ENCODE data around the gene IL10RB. TPM values are rescaled to one million over a fixed set of nuclear protein-coding genes. Genes with fewer than 3 reads are reported as not detected.

The IL10RB gene
- total and polyA plus RNA-seq, 2 experiments from 2014 or later = 27.1 to 29.2 TPM

DNA sequence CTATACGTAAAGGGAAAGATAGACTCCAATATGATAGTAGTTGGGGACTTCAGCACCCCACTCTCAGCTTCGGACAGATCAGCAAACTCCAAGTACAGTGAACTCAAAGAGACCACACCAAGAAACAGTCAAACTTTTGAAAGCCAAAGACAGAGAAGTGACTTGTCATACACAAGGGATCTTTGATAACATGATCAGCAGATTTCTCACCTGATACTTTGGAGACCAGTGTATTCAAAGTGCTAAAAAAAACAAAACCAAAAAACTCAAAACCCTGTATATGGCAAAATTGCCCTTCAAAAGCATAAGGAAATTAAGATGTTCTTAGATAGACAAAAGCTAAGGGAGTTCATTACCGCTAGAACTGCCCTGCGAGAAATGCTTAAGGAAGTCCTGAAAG, 68.0 kb downstream of the IL10RB start:
- Histone ChIP-seq H3K79me2 (peaks cover 76% of the 10 kb centered on the region), H3K9me2 (replicated peaks; ENCODE audit: insufficient read depth) (no peaks in the 10 kb centered on the region)
- TF ChIP-seq, protein P1, sequence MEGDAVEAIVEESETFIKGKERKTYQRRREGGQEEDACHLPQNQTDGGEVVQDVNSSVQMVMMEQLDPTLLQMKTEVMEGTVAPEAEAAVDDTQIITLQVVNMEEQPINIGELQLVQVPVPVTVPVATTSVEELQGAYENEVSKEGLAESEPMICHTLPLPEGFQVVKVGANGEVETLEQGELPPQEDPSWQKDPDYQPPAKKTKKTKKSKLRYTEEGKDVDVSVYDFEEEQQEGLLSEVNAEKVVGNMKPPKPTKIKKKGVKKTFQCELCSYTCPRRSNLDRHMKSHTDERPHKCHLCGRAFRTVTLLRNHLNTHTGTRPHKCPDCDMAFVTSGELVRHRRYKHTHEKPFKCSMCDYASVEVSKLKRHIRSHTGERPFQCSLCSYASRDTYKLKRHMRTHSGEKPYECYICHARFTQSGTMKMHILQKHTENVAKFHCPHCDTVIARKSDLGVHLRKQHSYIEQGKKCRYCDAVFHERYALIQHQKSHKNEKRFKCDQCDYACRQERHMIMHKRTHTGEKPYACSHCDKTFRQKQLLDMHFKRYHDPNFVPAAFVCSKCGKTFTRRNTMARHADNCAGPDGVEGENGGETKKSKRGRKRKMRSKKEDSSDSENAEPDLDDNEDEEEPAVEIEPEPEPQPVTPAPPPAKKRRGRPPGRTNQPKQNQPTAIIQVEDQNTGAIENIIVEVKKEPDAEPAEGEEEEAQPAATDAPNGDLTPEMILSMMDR (IDR thresholded peaks at IDR 0.05; ENCODE audit: poor library complexity) = no peak
- no peak for TF ChIP-seq EZH2 (IDR thresholded peaks at IDR 0.05; ENCODE audit: borderline replicate concordance)

DNA sequence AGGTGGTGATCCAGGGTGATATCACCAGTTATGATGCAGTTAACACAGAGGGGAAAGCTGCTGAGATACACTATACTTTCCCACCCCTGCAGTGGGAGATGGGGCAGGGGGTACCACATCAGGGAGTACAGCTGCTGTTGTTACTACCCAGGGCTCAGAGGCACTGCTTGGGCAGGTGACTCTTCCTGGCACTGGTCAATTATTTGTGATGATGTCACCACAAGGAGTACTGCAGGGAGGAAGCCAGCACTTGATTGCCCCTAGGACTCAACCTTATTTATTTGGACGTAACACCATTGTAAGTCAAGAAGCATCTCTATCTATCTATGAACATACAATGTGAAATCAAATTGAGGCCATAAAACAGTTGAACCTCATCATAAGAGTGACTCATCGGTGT, 68.7 kb downstream of the IL10RB start:
- Histone ChIP-seq H3K4me3 (no peak overlapping the region), H3K9me2 (replicated peaks; ENCODE audit: insufficient read depth) (no peaks in the 10 kb centered on the region), H3K9me3 (ENCODE audit: low read depth) (no peaks in the 10 kb centered on the region), H3K27me3 (no peaks in the 10 kb centered on the region), H2AFZ (no peak overlapping the region), H3K4me2 (no peak overlapping the region), H4K20me1 (ENCODE audit: insufficient read depth, poor library complexity, severe bottlenecking) (no peaks in the 10 kb centered on the region), H3K27ac (no peak overlapping the region), H3K36me3 (replicated peaks; ENCODE audit: insufficient read depth, low read depth) (no peaks in the 10 kb centered on the region), H3K4me1 (ENCODE audit: insufficient read depth) (no peaks in the 10 kb centered on the region), H3K79me2 (peaks cover 70% of the 10 kb centered on the region)
- no peak for DNase-seq (ENCODE audit: low spot score)
- TF ChIP-seq EZH2 (IDR thresholded peaks at IDR 0.05; ENCODE audit: borderline replicate concordance) (no peak), EZH2phosphoT487 (IDR thresholded peaks at IDR 0.05; ENCODE audit: low read depth, severe bottlenecking, unreplicated experiment) (no peak)
- TF ChIP-seq, protein P1 (IDR thresholded peaks at IDR 0.05; ENCODE audit: poor library complexity) = no peak
- 92% methylated on average over 2 of the region's 2 CpGs for WGBS (ENCODE audit: low lambda C conversion rate, missing lambda C conversion rate)

More for the DNA sequence above, 68.0 kb downstream of the IL10RB start:
- H3K9me3 ChIP-seq (ENCODE audit: low read depth) = no peaks in the 10 kb centered on the region
- H3K36me3 ChIP-seq (replicated peaks; ENCODE audit: insufficient read depth, low read depth) = no peaks in the 10 kb centered on the region
- WGBS (ENCODE audit: low lambda C conversion rate, missing lambda C conversion rate) = 74% methylated on average over 4 of the region's 4 CpGs
- DNase-seq (ENCODE audit: low spot score) = no peak
- no peak overlapping the region for H3K27ac ChIP-seq
- H2AFZ ChIP-seq = no peak overlapping the region
- no peaks in the 10 kb centered on the region for H4K20me1 ChIP-seq (ENCODE audit: insufficient read depth, poor library complexity, severe bottlenecking)
- H3K4me2 ChIP-seq = no peak overlapping the region
- no peaks in the 10 kb centered on the region for H3K4me1 ChIP-seq (ENCODE audit: insufficient read depth)
- H3K4me3 ChIP-seq = no peak overlapping the region
- H3K27me3 ChIP-seq = no peaks in the 10 kb centered on the region

DNA sequence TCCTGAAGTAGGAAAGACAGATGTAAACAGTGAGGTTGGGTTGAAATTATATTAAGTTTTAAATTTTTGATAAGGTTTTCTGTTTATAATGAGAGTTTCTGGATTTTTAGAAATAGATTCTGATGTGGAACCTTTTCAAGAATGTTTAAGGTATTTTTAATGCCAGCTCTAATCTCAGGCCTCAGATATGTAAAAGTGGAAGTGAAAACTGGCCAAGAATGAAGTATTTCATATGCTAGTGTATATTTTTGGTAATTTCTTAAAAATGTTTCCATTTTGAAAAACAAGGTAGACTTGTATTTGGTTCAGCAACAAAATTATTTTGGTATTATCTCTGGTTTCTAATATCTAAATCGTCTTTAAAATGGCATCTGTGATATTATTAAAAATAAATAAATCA, 73.0 kb downstream of the IL10RB start:
- no peaks in the 10 kb centered on the region for H4K20me1 ChIP-seq (ENCODE audit: insufficient read depth, poor library complexity, severe bottlenecking)
- H3K4me2 ChIP-seq = no peak overlapping the region
- no peak overlapping the region for H3K27ac ChIP-seq
- DNase-seq (ENCODE audit: low spot score) = no peak
- peaks cover 37% of the 10 kb centered on the region for H3K79me2 ChIP-seq
- no peaks in the 10 kb centered on the region for H3K4me1 ChIP-seq (ENCODE audit: insufficient read depth)
- 100% methylated on average over 1 of the region's 1 CpG for WGBS (ENCODE audit: low lambda C conversion rate, missing lambda C conversion rate)
- H2AFZ ChIP-seq = no peak overlapping the region
- no peaks in the 10 kb centered on the region for H3K27me3 ChIP-seq
- no peaks in the 10 kb centered on the region for H3K9me3 ChIP-seq (ENCODE audit: low read depth)
- H3K9me2 ChIP-seq (replicated peaks; ENCODE audit: insufficient read depth) = no peaks in the 10 kb centered on the region
- no peak overlapping the region for H3K4me3 ChIP-seq
- TF ChIP-seq, protein P1 (IDR thresholded peaks at IDR 0.05; ENCODE audit: poor library complexity) = no peak
- TF ChIP-seq EZH2phosphoT487 (IDR thresholded peaks at IDR 0.05; ENCODE audit: low read depth, severe bottlenecking, unreplicated experiment) (no peak), EZH2 (IDR thresholded peaks at IDR 0.05; ENCODE audit: borderline replicate concordance) (no peak)
- H3K36me3 ChIP-seq (replicated peaks; ENCODE audit: insufficient read depth, low read depth) = no peaks in the 10 kb centered on the region

DNA sequence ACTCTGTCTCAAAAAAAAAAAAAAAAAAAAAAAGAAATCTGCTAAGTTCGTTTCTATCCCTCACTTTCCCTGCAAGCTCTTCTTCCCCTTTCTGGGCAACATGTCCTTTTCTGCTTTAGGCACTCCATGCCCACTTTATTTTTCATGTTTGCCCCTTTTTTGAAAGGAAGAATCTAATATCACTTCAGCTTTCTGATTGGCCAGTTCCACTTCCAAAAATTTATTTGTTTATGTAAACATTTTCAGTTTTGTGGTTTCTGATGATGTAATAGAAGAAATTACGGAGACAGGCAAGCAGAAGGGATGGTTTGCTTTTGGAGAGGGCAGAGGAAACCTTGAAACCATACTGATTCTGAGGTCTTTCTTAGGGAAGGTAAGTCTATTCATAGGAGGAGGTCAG, 73.8 kb downstream of the IL10RB start:
- DNase-seq (ENCODE audit: low spot score) = no peak
- Histone ChIP-seq H2AFZ (no peak overlapping the region), H3K27me3 (no peaks in the 10 kb centered on the region), H3K9me2 (replicated peaks; ENCODE audit: insufficient read depth) (no peaks in the 10 kb centered on the region), H3K27ac (no peak overlapping the region), H3K36me3 (replicated peaks; ENCODE audit: insufficient read depth, low read depth) (no peaks in the 10 kb centered on the region), H3K4me2 (no peak overlapping the region), H3K79me2 (peaks cover 29% of the 10 kb centered on the region), H3K4me3 (no peak overlapping the region), H3K9me3 (ENCODE audit: low read depth) (no peaks in the 10 kb centered on the region), H4K20me1 (ENCODE audit: insufficient read depth, poor library complexity, severe bottlenecking) (no peaks in the 10 kb centered on the region), H3K4me1 (ENCODE audit: insufficient read depth) (no peaks in the 10 kb centered on the region)
- TF ChIP-seq EZH2phosphoT487 (IDR thresholded peaks at IDR 0.05; ENCODE audit: low read depth, severe bottlenecking, unreplicated experiment) = no peak
- no peak for TF ChIP-seq EZH2 (IDR thresholded peaks at IDR 0.05; ENCODE audit: borderline replicate concordance)
- TF ChIP-seq, protein P1 (IDR thresholded peaks at IDR 0.05; ENCODE audit: poor library complexity) = no peak
- whole genome bisulfite sequencing (ENCODE audit: low lambda C conversion rate, missing lambda C conversion rate) = 77% methylated on average over 2 of the region's 2 CpGs

All from hepatocyte (in vitro differentiated cells).